ENCODE data around the gene ZNF605.
"Not testable (repeated sequence)": the region's sequence is repeated elsewhere in the genome, so short reads cannot be mapped to it uniquely, and the experiment has no call there.

ZNF605 gene

DNA sequence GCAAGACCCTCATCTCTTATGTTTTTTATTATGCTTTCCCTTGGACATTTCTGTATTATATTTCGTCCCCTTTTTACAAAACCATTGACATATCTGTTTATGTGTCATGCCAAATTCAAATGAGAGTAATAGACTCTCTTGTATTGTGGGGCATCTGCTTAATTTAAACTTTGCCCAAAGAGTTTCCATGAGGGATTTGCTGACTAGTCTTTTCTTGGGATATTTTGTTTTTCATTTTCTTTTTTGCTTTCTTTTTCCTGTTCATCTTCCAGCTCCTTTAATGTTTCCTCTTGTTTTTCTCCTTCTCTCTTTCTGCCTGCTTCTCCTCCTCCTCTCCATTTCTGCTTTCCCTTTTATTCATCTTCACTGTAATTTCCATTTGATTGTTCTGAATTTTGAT is 16.3 kb upstream of the ZNF605 start:
- DNase-seq (ENCODE audit: low read depth), result no peak
- H3K4me3 ChIP-seq (ENCODE audit: low read depth, low read length), result no peak overlapping the region
- no peak for TF ChIP-seq MYC (IDR thresholded peaks at IDR 0.05; ENCODE audit: low read depth, low read length)
- no peak for TF ChIP-seq POLR2A (IDR thresholded peaks at IDR 0.05; ENCODE audit: extremely low read depth, insufficient read length)
- TF ChIP-seq CTCF (IDR thresholded peaks at IDR 0.05; ENCODE audit: low read depth, low read length), result no peak
- no peak for TF ChIP-seq MAX (IDR thresholded peaks at IDR 0.05; ENCODE audit: low read depth, low read length)

GRCh38 chr12:132967736-132968135 is 11.6 kb upstream of the ZNF605 start:
- no peak for DNase-seq (ENCODE audit: low read depth)
- no peak overlapping the region for H3K4me3 ChIP-seq (ENCODE audit: low read depth, low read length)
- no peak for TF ChIP-seq MAX (IDR thresholded peaks at IDR 0.05; ENCODE audit: low read depth, low read length)
- TF ChIP-seq CTCF (IDR thresholded peaks at IDR 0.05; ENCODE audit: low read depth, low read length), result no peak
- no peak for TF ChIP-seq MYC (IDR thresholded peaks at IDR 0.05; ENCODE audit: low read depth, low read length)

GRCh38 chr12:132966676-132967415 is 10.7 kb upstream of the ZNF605 start:
- TF ChIP-seq MAX (IDR thresholded peaks at IDR 0.05; ENCODE audit: low read depth, low read length), result no peak
- no peak for TF ChIP-seq MYC (IDR thresholded peaks at IDR 0.05; ENCODE audit: low read depth, low read length)
- no peak for TF ChIP-seq POLR2A (IDR thresholded peaks at IDR 0.05; ENCODE audit: extremely low read depth, insufficient read length)
- TF ChIP-seq CTCF (IDR thresholded peaks at IDR 0.05; ENCODE audit: low read depth, low read length), result no peak
- no peak for DNase-seq (ENCODE audit: low read depth)
- H3K4me3 ChIP-seq (ENCODE audit: low read depth, low read length), result no peak overlapping the region

DNA sequence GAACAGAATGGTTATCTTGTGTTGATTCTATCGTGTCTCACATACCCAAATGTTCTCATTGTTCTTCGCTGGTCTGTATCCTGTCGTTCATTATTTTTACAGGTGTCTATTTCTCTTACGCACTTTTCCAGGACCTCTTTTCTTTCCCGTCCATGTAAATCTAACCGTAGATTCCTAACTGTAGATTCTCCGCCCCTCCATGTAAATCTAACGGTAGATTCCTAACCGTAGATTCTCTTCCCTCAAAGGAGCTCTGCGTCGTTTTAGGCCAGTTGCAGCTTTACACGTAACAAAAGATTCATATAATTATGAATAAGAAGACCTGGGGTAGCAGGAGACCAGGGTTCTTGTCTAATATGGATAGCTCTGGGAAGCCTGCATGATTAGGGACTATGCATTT is 9.7 kb upstream of the ZNF605 start:
- DNase-seq (ENCODE audit: low read depth), result no peak
- TF ChIP-seq POLR2A (IDR thresholded peaks at IDR 0.05; ENCODE audit: extremely low read depth, insufficient read length) (no peak), CTCF (IDR thresholded peaks at IDR 0.05; ENCODE audit: low read depth, low read length) (no peak), MAX (IDR thresholded peaks at IDR 0.05; ENCODE audit: low read depth, low read length) (no peak), MYC (IDR thresholded peaks at IDR 0.05; ENCODE audit: low read depth, low read length) (no peak)
- H3K4me3 ChIP-seq (ENCODE audit: low read depth, low read length), result no peak overlapping the region

- H3K4me3 ChIP-seq (ENCODE audit: low read depth, low read length), result not testable (repeated sequence)
- DNase-seq (ENCODE audit: low read depth), result peak; percentile 57
- peak; percentile 43 for TF ChIP-seq CTCF (IDR thresholded peaks at IDR 0.05; ENCODE audit: low read depth, low read length)
Measured at GRCh38 chr12:132963947-132964346, 7.8 kb upstream of the ZNF605 start.

DNA sequence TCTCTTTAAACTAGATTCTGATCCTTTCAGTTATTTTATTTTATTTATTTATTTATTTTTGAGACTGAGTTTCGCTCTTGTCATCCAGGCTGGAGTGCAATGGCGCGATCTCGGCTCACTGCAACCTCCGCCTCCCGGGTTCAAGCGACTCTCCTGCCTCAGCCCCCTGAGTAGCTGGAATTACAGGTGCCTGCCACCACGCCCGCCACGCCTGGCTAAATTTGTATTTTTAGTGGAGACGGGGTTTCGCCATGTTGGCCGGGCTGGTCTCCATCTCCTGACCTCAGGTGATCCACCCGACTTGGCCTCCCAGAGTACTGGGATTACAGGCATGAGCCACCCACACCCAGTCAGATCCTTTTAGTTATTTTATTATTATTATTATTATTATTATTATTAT is 5.7 kb upstream of the ZNF605 start:
- H3K4me3 ChIP-seq (ENCODE audit: low read depth, low read length); DNase-seq (ENCODE audit: low read depth): not testable (repeated sequence)
